ENCODE results near the gene TSPEAR. TPM values are rescaled to one million over a fixed set of nuclear protein-coding genes. Genes with fewer than 3 reads are reported as not detected.

Gene TSPEAR
- total and polyA plus RNA-seq, 12 donors = under 0.01 to 3.4 (median 1.0) TPM; not detected in 3

- WGBS, 2 donors = 73 to 80% methylated on average over 6 of the region's 6 CpGs
- TF ChIP-seq, protein P1, sequence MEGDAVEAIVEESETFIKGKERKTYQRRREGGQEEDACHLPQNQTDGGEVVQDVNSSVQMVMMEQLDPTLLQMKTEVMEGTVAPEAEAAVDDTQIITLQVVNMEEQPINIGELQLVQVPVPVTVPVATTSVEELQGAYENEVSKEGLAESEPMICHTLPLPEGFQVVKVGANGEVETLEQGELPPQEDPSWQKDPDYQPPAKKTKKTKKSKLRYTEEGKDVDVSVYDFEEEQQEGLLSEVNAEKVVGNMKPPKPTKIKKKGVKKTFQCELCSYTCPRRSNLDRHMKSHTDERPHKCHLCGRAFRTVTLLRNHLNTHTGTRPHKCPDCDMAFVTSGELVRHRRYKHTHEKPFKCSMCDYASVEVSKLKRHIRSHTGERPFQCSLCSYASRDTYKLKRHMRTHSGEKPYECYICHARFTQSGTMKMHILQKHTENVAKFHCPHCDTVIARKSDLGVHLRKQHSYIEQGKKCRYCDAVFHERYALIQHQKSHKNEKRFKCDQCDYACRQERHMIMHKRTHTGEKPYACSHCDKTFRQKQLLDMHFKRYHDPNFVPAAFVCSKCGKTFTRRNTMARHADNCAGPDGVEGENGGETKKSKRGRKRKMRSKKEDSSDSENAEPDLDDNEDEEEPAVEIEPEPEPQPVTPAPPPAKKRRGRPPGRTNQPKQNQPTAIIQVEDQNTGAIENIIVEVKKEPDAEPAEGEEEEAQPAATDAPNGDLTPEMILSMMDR (IDR thresholded peaks at IDR 0.05) = no peak
- H3K36me3 ChIP-seq = no peaks in the 10 kb centered on the region
- no peaks in the 10 kb centered on the region for H3K4me1 ChIP-seq
- no peak for ATAC-seq
- no peak overlapping the region for H3K4me3 ChIP-seq
- H3K9me3 ChIP-seq = peaks cover 0 to 54% (median 28%) of the 10 kb centered on the region in 11 donors
- H3K27ac ChIP-seq = no peak overlapping the region
- intact Hi-C loops (cut with DNase I) = loop anchor here in 1 of 10 donors (5.0 kb wide), 1 partner anchor 219 kb away; no protein-coding TSS in a partner anchor
- no peak for DNase-seq
- peaks cover 0 to 6% (median 0%) of the 10 kb centered on the region in 7 donors for H3K27me3 ChIP-seq
These were observed 24.4 kb upstream of the TSPEAR start for GRCh38 chr21:44735821-44736220.

DNA sequence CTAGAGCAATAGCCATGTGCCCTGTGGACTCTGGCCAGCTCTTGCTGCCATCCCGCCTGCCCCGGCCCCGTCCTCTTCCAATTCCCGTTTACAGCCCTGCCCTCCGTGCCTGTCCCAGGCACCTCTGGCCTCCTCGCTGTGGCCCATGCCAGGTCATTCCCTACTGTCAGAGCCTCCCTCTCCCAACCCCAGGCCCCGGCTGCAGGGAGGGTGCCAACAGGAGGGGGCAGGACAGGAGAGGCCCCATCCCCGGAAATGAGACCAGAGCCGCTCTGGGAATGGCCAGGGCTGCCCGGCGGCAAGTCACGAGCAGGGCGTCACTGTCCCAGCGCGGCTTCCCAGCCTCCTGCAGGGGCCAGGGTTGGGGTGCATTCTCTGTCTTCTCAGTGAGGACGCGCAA is 23.5 kb upstream of the TSPEAR start:
- ATAC-seq = peak in 1 of 8 donors; percentile 32
- 91 to 97% methylated on average over 17 of the region's 17 CpGs for WGBS, 2 donors

GRCh38 chr21:44734026-44734745 is 22.8 kb upstream of the TSPEAR start:
- TF ChIP-seq, protein P1 (IDR thresholded peaks at IDR 0.05) = no peak
- Histone ChIP-seq H3K9me3 (peaks cover 0 to 43% (median 21%) of the 10 kb centered on the region in 11 donors), H3K4me3 (no peak overlapping the region), H3K27ac (no peak overlapping the region), H3K27me3 (peaks cover 0 to 15% (median 0%) of the 10 kb centered on the region in 7 donors), H3K4me1 (no peaks in the 10 kb centered on the region), H3K36me3 (no peaks in the 10 kb centered on the region)
- intact Hi-C loops (cut with DNase I) = no loop called here
- WGBS, 2 donors = 88 to 90% methylated on average over 21 of the region's 21 CpGs
- no peak for DNase-seq
- no peak for ATAC-seq

More for the DNA sequence above, 23.5 kb upstream of the TSPEAR start:
- Histone ChIP-seq H3K4me1 (no peaks in the 10 kb centered on the region), H3K36me3 (no peaks in the 10 kb centered on the region), H3K4me3 (no peak overlapping the region), H3K9me3 (peaks cover 0 to 49% (median 28%) of the 10 kb centered on the region in 11 donors), H3K27me3 (peaks cover 0 to 8% (median 0%) of the 10 kb centered on the region in 7 donors), H3K27ac (no peak overlapping the region)
- intact Hi-C loops (cut with DNase I) = loop anchor here in 1 of 10 donors (5.0 kb wide), 1 partner anchor 218 kb away; no protein-coding TSS in a partner anchor
- TF ChIP-seq, protein P1 (IDR thresholded peaks at IDR 0.05) = no peak
- no peak for DNase-seq

GRCh38 chr21:44732956-44733355 is 21.6 kb upstream of the TSPEAR start:
- Histone ChIP-seq H3K27me3 (peaks cover 0 to 24% (median 3%) of the 10 kb centered on the region in 7 donors), H3K36me3 (no peaks in the 10 kb centered on the region), H3K9me3 (peaks cover 0 to 30% (median 9%) of the 10 kb centered on the region in 11 donors), H3K4me3 (no peak overlapping the region), H3K27ac (no peak overlapping the region), H3K4me1 (no peaks in the 10 kb centered on the region)
- intact Hi-C loops (cut with DNase I) = no loop called here
- ATAC-seq (no peak), DNase-seq (no peak)
- TF ChIP-seq, protein P1 (IDR thresholded peaks at IDR 0.05) = no peak
- 78 to 82% methylated on average over 11 of the region's 11 CpGs for WGBS, 2 donors
